Measurements from ENCODE around the gene INSM2. TPM values are rescaled to one million over a fixed set of nuclear protein-coding genes. Genes with fewer than 3 reads are reported as not detected.

Gene INSM2
- total RNA-seq, 1 experiment from 2014 or later, result not detected

- BruUV-seq (replicated peaks), result no TSS peak
- CTCF ChIA-PET, result no interaction called here
- H3K9me3 Mint-ChIP-seq (ENCODE audit: low read depth, unreplicated experiment), result no peaks in the 10 kb centered on the region
- no peak for DNase-seq
- H3K4me1 Mint-ChIP-seq (ENCODE audit: low read depth, unreplicated experiment), result peaks cover 10% of the 10 kb centered on the region
- no peaks in the 10 kb centered on the region for H3K27me3 Mint-ChIP-seq (ENCODE audit: unreplicated experiment)
- intact Hi-C loops (cut with micrococcal nuclease; ENCODE audit: unreplicated experiment), result no loop called here
- no peak overlapping the region for H3K4me3 Mint-ChIP-seq (ENCODE audit: low read depth, unreplicated experiment)
- TF ChIP-seq CTCF (IDR thresholded peaks at IDR 0.05; ENCODE audit: unreplicated experiment), result no peak
- H3K27ac Mint-ChIP-seq (ENCODE audit: unreplicated experiment), result no peak overlapping the region
- H3K36me3 Mint-ChIP-seq (ENCODE audit: insufficient read depth, unreplicated experiment), result no peaks in the 10 kb centered on the region
These were observed 30.3 kb upstream of the INSM2 start for GRCh38 chr14:35503646-35504045.

GRCh38 chr14:35504260-35504659 lies 29.7 kb upstream of the INSM2 start:
- BruUV-seq (replicated peaks), result no TSS peak
- DNase-seq, result no peak
- no peak overlapping the region for H3K4me3 Mint-ChIP-seq (ENCODE audit: low read depth, unreplicated experiment)

GRCh38 chr14:35506461-35506860 lies 27.5 kb upstream of the INSM2 start:
- intact Hi-C loops (cut with micrococcal nuclease; ENCODE audit: unreplicated experiment), result no loop called here
- no peak for DNase-seq
- Mint-ChIP-seq H3K36me3 (ENCODE audit: insufficient read depth, unreplicated experiment) (no peaks in the 10 kb centered on the region), H3K27ac (ENCODE audit: unreplicated experiment) (no peak overlapping the region), H3K4me3 (ENCODE audit: low read depth, unreplicated experiment) (no peak overlapping the region), H3K27me3 (ENCODE audit: unreplicated experiment) (no peaks in the 10 kb centered on the region), H3K9me3 (ENCODE audit: low read depth, unreplicated experiment) (no peaks in the 10 kb centered on the region), H3K4me1 (ENCODE audit: low read depth, unreplicated experiment) (peaks cover 10% of the 10 kb centered on the region)
- CTCF ChIA-PET, result no interaction called here
- no peak for TF ChIP-seq CTCF (IDR thresholded peaks at IDR 0.05; ENCODE audit: unreplicated experiment)
- BruUV-seq (replicated peaks), result no TSS peak

More at GRCh38 chr14:35504260-35504659, 29.7 kb upstream of the INSM2 start:
- Mint-ChIP-seq H3K4me1 (ENCODE audit: low read depth, unreplicated experiment) (peaks cover 10% of the 10 kb centered on the region), H3K36me3 (ENCODE audit: insufficient read depth, unreplicated experiment) (no peaks in the 10 kb centered on the region), H3K9me3 (ENCODE audit: low read depth, unreplicated experiment) (no peaks in the 10 kb centered on the region), H3K27ac (ENCODE audit: unreplicated experiment) (no peak overlapping the region), H3K27me3 (ENCODE audit: unreplicated experiment) (no peaks in the 10 kb centered on the region)
- CTCF ChIA-PET, result interaction anchor here (0.6 to 1.0 kb wide), 2 partner anchors 23 to 574 kb away, joined by 3 to 6 read pairs; no protein-coding TSS in a partner anchor
- intact Hi-C loops (cut with micrococcal nuclease; ENCODE audit: unreplicated experiment), result no loop called here
- no peak for TF ChIP-seq CTCF (IDR thresholded peaks at IDR 0.05; ENCODE audit: unreplicated experiment)

GRCh38 chr14:35506927-35507326 lies 27.0 kb upstream of the INSM2 start:
- Mint-ChIP-seq H3K4me1 (ENCODE audit: low read depth, unreplicated experiment) (peaks cover 10% of the 10 kb centered on the region), H3K27me3 (ENCODE audit: unreplicated experiment) (no peaks in the 10 kb centered on the region), H3K27ac (ENCODE audit: unreplicated experiment) (no peak overlapping the region), H3K4me3 (ENCODE audit: low read depth, unreplicated experiment) (no peak overlapping the region), H3K36me3 (ENCODE audit: insufficient read depth, unreplicated experiment) (no peaks in the 10 kb centered on the region), H3K9me3 (ENCODE audit: low read depth, unreplicated experiment) (no peaks in the 10 kb centered on the region)
- BruUV-seq (replicated peaks), result no TSS peak
- CTCF ChIA-PET, result no interaction called here
- intact Hi-C loops (cut with micrococcal nuclease; ENCODE audit: unreplicated experiment), result no loop called here
- no peak for TF ChIP-seq CTCF (IDR thresholded peaks at IDR 0.05; ENCODE audit: unreplicated experiment)
- DNase-seq, result no peak
